OCI-LY7 (cell line): Measurements from ENCODE around the gene CTSH.

Source experiments
- CTCF ChIP-seq: fragments of 200-600 bp; sonication (generic); conservative IDR thresholded peaks from 2 replicates; pipeline ENCODE4 v1.5.1; 2014; ENCODE audit warnings: mild to moderate bottlenecking, antibody characterized with exemption, low read length, moderate library complexity, mixed read lengths
- EZH2phosphoT487 ChIP-seq: fragments of 200-600 bp; sonication (generic); IDR thresholded peaks from 2 replicates; pipeline ENCODE4 v1.6.1; 2018; ENCODE audit warnings: low read depth, borderline replicate concordance, mild to moderate bottlenecking, mixed run types, antibody characterized with exemption, low read length, moderate library complexity, mixed read lengths

GRCh38 chr15:78983146-78983918, 38.5 kb upstream of the CTSH start:
- no peak for TF ChIP-seq CTCF
- TF ChIP-seq EZH2phosphoT487: no peak
